ENCODE results near the gene ATP5MG. TPM values are rescaled to one million over a fixed set of nuclear protein-coding genes. Genes with fewer than 3 reads are reported as not detected.

ATP5MG gene
- total RNA-seq, 1 donor from 2014 or later: 280 TPM

- H3K36me3 Mint-ChIP-seq (ENCODE audit: low read depth, unreplicated experiment): peaks cover 3% of the 10 kb centered on the region
- no peak for DNase-seq (ENCODE audit: low spot score)
- no peak for TF ChIP-seq CTCF (IDR thresholded peaks at IDR 0.05; ENCODE audit: unreplicated experiment)
- H3K4me3 Mint-ChIP-seq (ENCODE audit: unreplicated experiment): no peak overlapping the region
- H3K27ac Mint-ChIP-seq (ENCODE audit: unreplicated experiment): no peak overlapping the region
- peaks cover 19% of the 10 kb centered on the region for H3K4me1 Mint-ChIP-seq (ENCODE audit: unreplicated experiment)
- H3K9me3 Mint-ChIP-seq (ENCODE audit: unreplicated experiment): no peaks in the 10 kb centered on the region
- no peaks in the 10 kb centered on the region for H3K27me3 Mint-ChIP-seq (ENCODE audit: unreplicated experiment)
Observed at GRCh38 chr11:118447423-118447822, 46.0 kb downstream of the ATP5MG start.

GRCh38 chr11:118448294-118448693, 46.9 kb downstream of the ATP5MG start:
- Mint-ChIP-seq H3K36me3 (ENCODE audit: low read depth, unreplicated experiment) (peaks cover 8% of the 10 kb centered on the region), H3K27me3 (ENCODE audit: unreplicated experiment) (no peaks in the 10 kb centered on the region), H3K4me1 (ENCODE audit: unreplicated experiment) (peaks cover 13% of the 10 kb centered on the region), H3K4me3 (ENCODE audit: unreplicated experiment) (no peak overlapping the region), H3K9me3 (ENCODE audit: unreplicated experiment) (no peaks in the 10 kb centered on the region), H3K27ac (ENCODE audit: unreplicated experiment) (no peak overlapping the region)
- TF ChIP-seq CTCF (IDR thresholded peaks at IDR 0.05; ENCODE audit: unreplicated experiment): no peak
- DNase-seq (ENCODE audit: low spot score): no peak

- Mint-ChIP-seq H3K27ac (ENCODE audit: unreplicated experiment) (no peak overlapping the region), H3K4me1 (ENCODE audit: unreplicated experiment) (peaks cover 10% of the 10 kb centered on the region), H3K4me3 (ENCODE audit: unreplicated experiment) (no peak overlapping the region), H3K9me3 (ENCODE audit: unreplicated experiment) (no peaks in the 10 kb centered on the region), H3K27me3 (ENCODE audit: unreplicated experiment) (no peaks in the 10 kb centered on the region), H3K36me3 (ENCODE audit: low read depth, unreplicated experiment) (peaks cover 8% of the 10 kb centered on the region)
- TF ChIP-seq CTCF (IDR thresholded peaks at IDR 0.05; ENCODE audit: unreplicated experiment): no peak
- no peak for DNase-seq (ENCODE audit: low spot score)
Observed at GRCh38 chr11:118449316-118449918, 48.0 kb downstream of the ATP5MG start.

- H3K36me3 Mint-ChIP-seq (ENCODE audit: low read depth, unreplicated experiment): peaks cover 6% of the 10 kb centered on the region
- TF ChIP-seq CTCF (IDR thresholded peaks at IDR 0.05; ENCODE audit: unreplicated experiment): no peak
- DNase-seq (ENCODE audit: low spot score): no peak
- H3K4me3 Mint-ChIP-seq (ENCODE audit: unreplicated experiment): no peak overlapping the region
- H3K27ac Mint-ChIP-seq (ENCODE audit: unreplicated experiment): no peak overlapping the region
- peaks cover 8% of the 10 kb centered on the region for H3K4me1 Mint-ChIP-seq (ENCODE audit: unreplicated experiment)
- H3K27me3 Mint-ChIP-seq (ENCODE audit: unreplicated experiment): no peaks in the 10 kb centered on the region
- H3K9me3 Mint-ChIP-seq (ENCODE audit: unreplicated experiment): no peaks in the 10 kb centered on the region
Observed at GRCh38 chr11:118450451-118450850, 49.0 kb downstream of the ATP5MG start.

Other genes starting within 250 kb of the ATP5MG start
- 3.1 TPM for gene SCN4B, start 248.8 kb upstream of the ATP5MG start, total RNA-seq (ENCODE audit: unreplicated experiment)
- not detected for gene SCN2B, start 225.0 kb upstream of the ATP5MG start, total RNA-seq (ENCODE audit: unreplicated experiment)
- gene JAML, start 176.6 kb upstream of the ATP5MG start, total RNA-seq (ENCODE audit: unreplicated experiment): 0.31 TPM
- gene MPZL3, start 149.2 kb upstream of the ATP5MG start, total RNA-seq (ENCODE audit: unreplicated experiment): 10.7 TPM
- 1.0 TPM for gene MPZL2, start 137.3 kb upstream of the ATP5MG start, total RNA-seq (ENCODE audit: unreplicated experiment)
- gene CD3E, start 96.9 kb upstream of the ATP5MG start, total RNA-seq (ENCODE audit: unreplicated experiment): not detected
- not detected for gene CD3D, start 58.9 kb upstream of the ATP5MG start, total RNA-seq (ENCODE audit: unreplicated experiment)
- gene CD3G, start 57.3 kb upstream of the ATP5MG start, total RNA-seq (ENCODE audit: unreplicated experiment): not detected
- gene UBE4A, start 42.0 kb upstream of the ATP5MG start, total RNA-seq (ENCODE audit: unreplicated experiment): 32.0 TPM
- gene KMT2A, start 34.9 kb downstream of the ATP5MG start, total RNA-seq (ENCODE audit: unreplicated experiment): 104 TPM
- 0.56 TPM for gene TTC36, start 125.9 kb downstream of the ATP5MG start, total RNA-seq (ENCODE audit: unreplicated experiment)
- 16.1 TPM for gene TMEM25, start 129.6 kb downstream of the ATP5MG start, total RNA-seq (ENCODE audit: unreplicated experiment)
- 19.7 TPM for gene IFT46, start 164.3 kb downstream of the ATP5MG start, total RNA-seq (ENCODE audit: unreplicated experiment)
- gene ARCN1, start 170.8 kb downstream of the ATP5MG start, total RNA-seq (ENCODE audit: unreplicated experiment): 145 TPM
- gene PHLDB1, start 206.0 kb downstream of the ATP5MG start, total RNA-seq (ENCODE audit: unreplicated experiment): 45.4 TPM